Stimulated activated CD8-positive, alpha-beta memory T cell treated with anti-CD3 and anti-CD28 coated beads, Interleukin-12 subunit alpha, Interleukin-12 subunit beta, amount 100 ng/mL, for 4 hours (primary cell): Measurements from ENCODE around the gene RSPH10B.
"Not testable (repeated sequence)": the region's sequence is repeated elsewhere in the genome, so short reads cannot be mapped to it uniquely, and the experiment has no call there.

Source experiments
- DNase-seq: peaks from one replicate; pipeline ENCODE4 v3.0.0-alpha.2; 2020; ENCODE audit warnings: low read depth

Gene RSPH10B

DNA sequence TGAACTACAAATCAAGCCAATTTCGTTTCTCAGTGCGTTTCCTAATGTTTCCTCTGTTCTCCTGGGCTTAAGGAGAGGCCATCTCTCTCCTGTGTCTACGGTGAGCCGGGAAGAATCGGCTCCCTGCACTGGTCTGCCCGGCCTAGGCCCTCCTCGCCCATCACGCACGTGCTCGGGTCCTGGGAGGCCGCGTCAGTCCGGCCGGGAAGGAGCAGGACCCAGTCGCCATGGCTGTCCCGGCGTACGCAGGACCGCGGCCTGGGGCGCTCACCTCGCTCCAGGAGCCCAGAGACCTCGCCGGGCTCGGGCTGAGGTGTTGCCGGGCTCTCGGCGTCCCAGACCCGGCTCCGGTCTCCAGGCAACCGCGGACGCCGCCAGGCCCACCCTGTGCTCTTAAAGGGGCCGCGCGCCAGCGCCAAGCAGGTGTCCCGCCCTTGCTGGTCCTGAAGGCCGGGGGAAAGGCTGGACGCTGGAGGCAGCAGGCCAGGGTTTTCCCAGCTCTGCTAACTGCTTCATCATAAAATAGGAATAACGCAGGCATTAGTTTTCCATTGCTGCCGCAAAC lies at the start of gene RSPH10B:
TSS of gene RSPH10B (minus strand) at position 343 of the 565 bp plus-strand sequence. CDS start 3,573 bp downstream, outside the sequence.
- DNase-seq, result not testable (repeated sequence)

- DNase-seq, result no peak
Observed at GRCh38 chr7:6016653-6016966, 46.1 kb upstream of the RSPH10B start.

DNA sequence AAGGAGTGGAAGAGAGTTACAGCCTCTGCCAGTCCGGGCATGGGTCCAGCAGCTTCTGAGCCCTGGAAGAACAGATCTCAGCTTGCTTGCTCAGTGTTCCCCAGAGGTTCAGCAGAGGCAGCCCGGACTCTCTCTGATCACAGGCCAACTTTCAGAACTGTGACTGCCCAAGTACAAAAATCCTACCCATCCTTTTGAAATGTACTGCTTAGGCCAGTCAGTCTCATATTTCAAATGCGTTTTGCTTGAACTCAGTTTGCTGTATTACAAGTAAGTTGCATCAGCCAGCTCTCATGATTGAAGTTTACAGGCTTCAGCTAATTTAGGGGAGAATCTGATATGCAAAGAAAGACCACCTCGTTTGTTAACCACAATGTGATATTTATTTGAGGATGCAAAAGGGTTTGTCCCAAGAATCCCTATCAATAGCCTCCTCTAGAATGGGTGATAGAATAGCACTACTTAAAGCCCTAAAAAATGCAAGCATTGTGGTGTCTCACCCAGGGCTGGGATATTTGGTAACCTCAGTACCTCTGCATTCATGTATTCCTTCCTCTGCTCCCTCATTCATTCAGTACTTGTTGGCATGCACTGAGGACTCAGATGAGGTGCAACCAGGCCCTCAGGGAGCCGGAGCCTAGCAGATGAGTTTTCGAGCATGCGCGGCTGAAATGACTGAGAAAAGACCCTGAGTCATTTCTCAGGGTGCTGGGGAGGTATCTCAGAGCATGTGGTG lies 45.6 kb upstream of the RSPH10B start:
- no peak for DNase-seq

GRCh38 chr7:6012355-6013104 lies 42.0 kb upstream of the RSPH10B start:
- DNase-seq, result no peak

GRCh38 chr7:6011541-6011940 lies 41.1 kb upstream of the RSPH10B start:
- no peak for DNase-seq

DNA sequence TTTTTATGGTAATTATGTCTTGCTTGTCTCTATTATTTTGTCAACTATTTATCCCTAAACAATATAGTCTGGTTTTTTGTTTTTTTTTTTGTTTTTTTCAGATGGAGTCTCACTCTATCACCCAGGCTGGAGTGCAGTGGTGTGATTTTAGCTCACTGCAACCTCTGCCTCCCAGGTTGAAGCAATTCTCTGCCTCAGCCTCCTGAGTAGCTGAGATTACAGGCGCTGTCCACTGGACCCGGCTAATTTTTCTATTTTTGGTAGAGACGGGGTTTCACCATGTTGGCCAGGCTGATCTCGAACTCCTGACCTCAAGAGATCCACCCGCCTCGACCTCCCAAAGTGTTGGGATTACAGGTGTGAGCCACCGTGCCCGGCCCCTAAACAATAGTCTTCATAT lies 39.9 kb upstream of the RSPH10B start:
- not testable (repeated sequence) for DNase-seq

DNA sequence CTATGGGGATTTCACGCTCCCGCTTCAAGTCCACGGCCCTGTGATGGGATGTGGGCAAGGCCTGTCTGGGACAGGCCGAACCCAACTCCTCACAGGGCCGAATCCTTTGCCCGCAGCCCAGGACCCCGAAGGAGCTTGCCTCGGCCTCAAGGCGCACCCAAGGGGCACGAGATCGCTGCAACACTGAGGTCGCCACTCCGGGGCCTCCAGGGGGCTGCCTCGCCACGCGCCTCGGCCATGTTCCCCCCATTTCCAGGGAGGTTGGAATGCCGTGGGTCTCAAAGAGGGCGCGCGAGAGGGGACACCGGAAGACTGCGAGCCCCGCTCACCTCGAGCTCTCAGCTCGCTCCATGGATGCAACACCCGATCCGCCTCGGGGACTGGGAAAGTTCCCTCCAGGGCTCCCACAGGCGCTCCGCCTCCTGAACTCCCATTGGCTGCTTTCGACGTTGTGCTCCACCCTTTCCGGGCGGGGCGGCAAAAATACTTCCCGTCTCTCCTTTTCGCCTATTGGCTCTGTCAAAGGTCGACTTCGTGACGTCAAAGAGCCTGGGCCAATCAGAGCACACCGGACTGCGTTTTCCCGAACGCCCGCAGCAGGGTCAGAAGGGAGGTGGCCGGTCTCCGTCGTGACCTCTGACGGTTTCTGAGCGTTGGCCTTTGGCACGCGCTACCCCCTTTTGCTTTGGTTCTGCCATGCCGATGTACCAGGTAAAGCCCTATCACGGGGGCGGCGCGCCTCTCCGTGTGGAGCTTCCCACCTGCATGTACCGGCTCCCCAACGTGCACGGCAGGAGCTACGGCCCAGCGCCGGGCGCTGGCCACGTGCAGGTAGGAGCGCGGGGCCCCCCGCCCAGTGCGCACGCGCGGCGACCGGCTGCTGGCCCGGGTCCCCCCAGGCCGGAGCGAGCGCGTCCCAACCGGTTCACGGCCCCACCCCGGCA lies 38.5 kb upstream of the RSPH10B start, which contains the start of the genes AIMP2 and PMS2:
TSS of gene AIMP2 (plus strand) at position 605 of the 944 bp plus-strand sequence. CDS start at position 697, 92 bp downstream.
TSS of gene PMS2 (minus strand) at position 382 of the 944 bp plus-strand sequence. CDS start at position 352, 30 bp downstream.
- peak; percentile 93 for DNase-seq

- not testable (repeated sequence) for DNase-seq
Observed at GRCh38 chr7:6007835-6008590, 37.5 kb upstream of the RSPH10B start.

GRCh38 chr7:6007386-6007785 lies 36.9 kb upstream of the RSPH10B start:
- DNase-seq, result no peak

DNA sequence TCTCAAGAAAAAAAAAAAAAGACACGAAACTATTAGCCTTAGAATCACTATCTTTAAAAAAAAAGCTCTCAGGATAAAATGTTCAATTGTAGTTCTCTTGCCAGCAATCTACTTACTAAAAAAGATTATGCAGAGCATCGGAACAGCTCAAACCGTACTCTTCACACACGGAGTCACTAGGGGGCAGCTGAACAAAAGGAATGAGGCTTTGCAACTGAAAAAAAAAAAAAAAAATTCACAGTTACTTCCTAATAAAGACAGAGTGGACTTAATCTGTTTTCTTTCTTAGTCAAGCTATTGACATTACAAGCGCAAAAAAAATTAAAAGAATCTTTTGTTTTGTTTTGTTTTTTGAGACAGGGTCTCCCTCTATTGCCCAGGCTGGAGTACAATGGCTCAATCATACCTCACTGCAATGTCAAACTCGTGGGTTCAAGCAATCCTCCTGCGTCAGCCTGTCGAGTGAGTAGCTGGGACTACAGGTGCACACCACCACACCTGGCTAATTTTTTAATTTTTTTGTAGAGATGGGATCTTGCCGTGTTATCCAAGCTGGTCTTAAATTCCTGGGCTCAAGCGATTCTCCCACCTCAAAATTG lies 26.8 kb upstream of the RSPH10B start:
- no peak for DNase-seq

DNA sequence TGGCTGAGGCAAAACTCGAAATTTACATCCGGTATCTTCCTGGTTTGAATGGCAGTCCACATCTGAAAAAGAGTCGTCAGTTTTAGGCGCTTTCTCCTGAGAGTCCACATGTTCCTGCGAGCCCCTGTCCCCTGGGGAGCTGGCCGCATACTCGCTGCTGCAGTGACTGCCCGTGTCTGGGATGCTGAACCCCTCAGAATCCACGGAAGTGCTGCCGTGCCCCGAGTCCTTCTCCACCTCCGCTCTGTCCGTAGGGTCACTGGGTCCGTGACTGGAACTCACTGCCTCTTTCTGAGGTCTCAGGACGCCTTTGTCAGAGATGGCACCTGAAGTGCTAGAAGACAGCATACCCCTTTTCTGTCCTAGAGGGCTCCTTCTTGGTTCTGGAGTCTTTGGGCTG lies 16.6 kb upstream of the RSPH10B start:
- not testable (repeated sequence) for DNase-seq

- DNase-seq, result not testable (repeated sequence)
Observed at GRCh38 chr7:5979680-5980314, 9.3 kb upstream of the RSPH10B start.

DNA sequence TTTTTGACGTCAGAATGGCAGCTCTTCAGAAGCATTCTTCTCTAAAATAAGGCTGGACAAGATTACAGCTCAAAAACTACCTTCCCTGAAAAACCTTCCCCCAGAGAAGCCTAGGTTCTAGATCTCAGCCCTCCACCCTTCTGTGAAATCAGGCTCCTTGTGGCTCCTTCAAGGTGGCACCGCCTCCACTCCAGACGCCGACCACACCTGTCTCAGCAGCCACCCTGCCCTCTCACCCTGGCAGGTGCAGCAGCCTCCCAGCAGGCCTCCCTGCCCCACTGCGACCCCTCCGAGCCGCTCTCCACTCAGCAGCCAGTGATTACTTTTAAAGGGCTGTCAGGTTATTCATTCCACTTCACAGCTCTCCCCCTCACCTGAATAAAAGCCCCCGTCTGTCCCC lies 3.1 kb upstream of the RSPH10B start:
- not testable (repeated sequence) for DNase-seq

- not testable (repeated sequence) for DNase-seq
Observed at GRCh38 chr7:5963810-5964209, 6.7 kb downstream of the RSPH10B start.

DNA sequence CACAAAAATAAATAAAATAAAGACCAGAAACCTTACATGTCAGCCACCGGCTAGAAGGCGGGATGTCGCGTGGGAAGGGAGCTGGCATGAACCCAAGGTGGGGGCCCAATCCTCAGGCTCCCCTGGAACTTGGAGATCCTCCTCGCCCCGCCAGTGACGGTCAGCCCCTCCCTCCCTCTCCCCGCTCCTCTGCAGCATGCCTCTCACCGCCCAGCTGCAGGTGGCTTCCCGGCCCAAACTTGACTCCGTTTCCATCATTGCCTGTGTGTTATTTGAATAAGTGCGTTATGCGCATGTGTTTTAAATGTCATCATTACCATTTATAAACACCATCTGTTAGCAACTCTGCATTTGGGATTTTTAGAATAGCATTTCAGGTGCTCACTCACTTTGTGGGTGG lies 7.3 kb downstream of the RSPH10B start:
- DNase-seq, result not testable (repeated sequence)

DNA sequence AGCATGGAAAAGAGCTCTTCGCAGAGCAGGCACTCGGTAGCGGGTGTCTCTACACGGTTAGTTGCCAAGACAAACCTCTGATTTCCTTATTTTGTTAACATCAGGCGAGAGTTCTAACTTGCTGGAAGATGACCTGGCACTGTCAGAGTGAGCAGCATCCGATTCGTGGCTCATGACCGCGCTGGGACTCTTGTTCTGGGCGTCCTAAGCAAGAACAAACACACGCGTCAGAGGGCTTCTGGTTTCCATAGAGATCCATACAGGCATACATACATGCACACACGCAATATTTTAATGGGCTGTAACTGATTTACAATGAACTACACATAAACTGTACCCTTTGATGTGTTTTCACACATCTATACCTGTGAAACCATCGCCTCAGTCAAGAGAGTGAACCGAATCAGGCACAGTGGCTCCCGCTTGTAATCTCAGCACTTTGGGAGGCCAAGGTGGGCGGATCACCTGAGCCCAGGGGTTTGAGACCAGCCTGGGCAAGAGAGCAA lies 35.5 kb downstream of the RSPH10B start:
- DNase-seq, result not testable (repeated sequence)

GRCh38 chr7:5931905-5932644 lies 38.4 kb downstream of the RSPH10B start:
- DNase-seq, result not testable (repeated sequence)

GRCh38 chr7:5931250-5931649 lies 39.2 kb downstream of the RSPH10B start:
- DNase-seq, result not testable (repeated sequence)

GRCh38 chr7:5930290-5930689 lies 40.2 kb downstream of the RSPH10B start:
- DNase-seq, result not testable (repeated sequence)
